BLaER1 (cell line): ENCODE results near the gene BEAN1.

ENCODE experiments used
- H3K27ac ChIP-seq: shearing (Covaris generic); formaldehyde crosslinking; 2 replicates; pipeline ENCODE4 v1.8.1; 2022
- H3K27me3 ChIP-seq: shearing (Covaris generic); formaldehyde crosslinking; 2 replicates; pipeline ENCODE4 v1.8.1; 2022
- H3K36me3 ChIP-seq: shearing (Covaris generic); formaldehyde crosslinking; 2 replicates; pipeline ENCODE4 v1.8.1; 2022
- H3K4me1 ChIP-seq: shearing (Covaris generic); formaldehyde crosslinking; 2 replicates; pipeline ENCODE4 v1.8.1; 2022
- H3K4me2 ChIP-seq: shearing (Covaris generic); formaldehyde crosslinking; 2 replicates; pipeline ENCODE4 v1.8.1; 2022
- H3K4me3 ChIP-seq: shearing (Covaris generic); formaldehyde crosslinking; 2 replicates; pipeline ENCODE4 v1.8.1; 2022
- H3K9ac ChIP-seq: shearing (Covaris generic); formaldehyde crosslinking; 2 replicates; pipeline ENCODE4 v1.8.1; 2022
- H3K9me3 ChIP-seq: shearing (Covaris generic); formaldehyde crosslinking; 2 replicates; pipeline ENCODE4 v1.8.1; 2022
- H4K20me1 ChIP-seq: shearing (Covaris generic); formaldehyde crosslinking; 2 replicates; pipeline ENCODE4 v1.8.1; 2022
- Cebpa-rat ChIP-seq: shearing (Covaris generic); IDR thresholded peaks from 2 replicates; pipeline ENCODE4 v1.8.1; 2022

The BEAN1 gene

GRCh38 chr16:66395806-66396555, 31.1 kb upstream of the BEAN1 start:
- Histone ChIP-seq H3K27ac (no peak overlapping the region), H3K4me1 (peaks cover 46% of the 10 kb centered on the region), H3K27me3 (no peaks in the 10 kb centered on the region), H3K36me3 (no peaks in the 10 kb centered on the region), H3K4me3 (no peak overlapping the region), H3K9ac (no peak overlapping the region), H3K4me2 (peak overlapping the region; percentile 25; the same call in 1 of the 2 replicates), H4K20me1 (no peaks in the 10 kb centered on the region), H3K9me3 (no peaks in the 10 kb centered on the region)
- no peak for TF ChIP-seq Cebpa-rat

- Histone ChIP-seq H3K27ac (no peak overlapping the region), H3K36me3 (no peaks in the 10 kb centered on the region), H3K9me3 (no peaks in the 10 kb centered on the region), H3K9ac (no peak overlapping the region), H3K27me3 (no peaks in the 10 kb centered on the region), H3K4me1 (peaks cover 57% of the 10 kb centered on the region), H4K20me1 (no peaks in the 10 kb centered on the region), H3K4me2 (peak overlapping the region; percentile 64), H3K4me3 (no peak overlapping the region)
- no peak for TF ChIP-seq Cebpa-rat
Measured at GRCh38 chr16:66397736-66398433, 29.2 kb upstream of the BEAN1 start.

- Histone ChIP-seq H3K27me3 (no peaks in the 10 kb centered on the region), H3K27ac (no peak overlapping the region; the same call in 1 of the 2 replicates), H3K4me2 (peak overlapping the region; percentile 64), H4K20me1 (no peaks in the 10 kb centered on the region), H3K4me3 (no peak overlapping the region), H3K9me3 (no peaks in the 10 kb centered on the region), H3K9ac (no peak overlapping the region), H3K36me3 (no peaks in the 10 kb centered on the region), H3K4me1 (peaks cover 57% of the 10 kb centered on the region)
- no peak for TF ChIP-seq Cebpa-rat
Measured at GRCh38 chr16:66399031-66399430, 28.1 kb upstream of the BEAN1 start.

GRCh38 chr16:66399930-66400329, 27.2 kb upstream of the BEAN1 start:
- no peaks in the 10 kb centered on the region for H3K27me3 ChIP-seq
- peak overlapping the region; percentile 64 for H3K4me2 ChIP-seq
- no peaks in the 10 kb centered on the region for H3K36me3 ChIP-seq
- no peak overlapping the region for H3K4me3 ChIP-seq
- H3K9me3 ChIP-seq: peaks cover 3% of the 10 kb centered on the region; the same call in 1 of the 2 replicates
- TF ChIP-seq Cebpa-rat: no peak
- H3K9ac ChIP-seq: no peak overlapping the region
- peaks cover 57% of the 10 kb centered on the region for H3K4me1 ChIP-seq
- H4K20me1 ChIP-seq: no peaks in the 10 kb centered on the region
- H3K27ac ChIP-seq: no peak overlapping the region

- H4K20me1 ChIP-seq: no peaks in the 10 kb centered on the region
- no peak for TF ChIP-seq Cebpa-rat
Measured at GRCh38 chr16:66400503-66401380, 26.4 kb upstream of the BEAN1 start.

GRCh38 chr16:66401610-66402009, 25.5 kb upstream of the BEAN1 start:
- H3K27ac ChIP-seq: no peak overlapping the region
- no peaks in the 10 kb centered on the region for H3K27me3 ChIP-seq
- no peak overlapping the region for H3K4me3 ChIP-seq
- no peaks in the 10 kb centered on the region for H3K36me3 ChIP-seq
- H3K9me3 ChIP-seq: peaks cover 6% of the 10 kb centered on the region; the same call in 1 of the 2 replicates
- H3K4me2 ChIP-seq: peak overlapping the region; percentile 64
- no peak for TF ChIP-seq Cebpa-rat
- H3K9ac ChIP-seq: no peak overlapping the region
- no peaks in the 10 kb centered on the region for H4K20me1 ChIP-seq
- peaks cover 50% of the 10 kb centered on the region for H3K4me1 ChIP-seq

More at GRCh38 chr16:66400503-66401380, 26.4 kb upstream of the BEAN1 start:
- Histone ChIP-seq H3K9me3 (peaks cover 6% of the 10 kb centered on the region; the same call in 1 of the 2 replicates), H3K4me3 (no peak overlapping the region), H3K4me1 (peaks cover 57% of the 10 kb centered on the region), H3K27me3 (no peaks in the 10 kb centered on the region), H3K4me2 (peak overlapping the region; percentile 64), H3K27ac (no peak overlapping the region), H3K36me3 (no peaks in the 10 kb centered on the region), H3K9ac (no peak overlapping the region)

- no peak overlapping the region for H3K27ac ChIP-seq
- H3K4me2 ChIP-seq: no peak overlapping the region
- no peak for TF ChIP-seq Cebpa-rat
Measured at GRCh38 chr16:66402166-66402565, 24.9 kb upstream of the BEAN1 start.

GRCh38 chr16:66402591-66403230, 24.4 kb upstream of the BEAN1 start:
- Histone ChIP-seq H3K9me3 (peaks cover 6% of the 10 kb centered on the region; the same call in 1 of the 2 replicates), H3K27me3 (no peaks in the 10 kb centered on the region), H3K4me3 (no peak overlapping the region), H3K9ac (no peak overlapping the region), H3K4me2 (no peak overlapping the region), H3K4me1 (peaks cover 55% of the 10 kb centered on the region), H3K36me3 (no peaks in the 10 kb centered on the region), H4K20me1 (no peaks in the 10 kb centered on the region), H3K27ac (no peak overlapping the region)
- no peak for TF ChIP-seq Cebpa-rat

More at GRCh38 chr16:66402166-66402565, 24.9 kb upstream of the BEAN1 start:
- no peaks in the 10 kb centered on the region for H3K36me3 ChIP-seq
- peaks cover 50% of the 10 kb centered on the region for H3K4me1 ChIP-seq
- no peaks in the 10 kb centered on the region for H3K27me3 ChIP-seq
- H4K20me1 ChIP-seq: no peaks in the 10 kb centered on the region
- H3K9ac ChIP-seq: no peak overlapping the region
- H3K9me3 ChIP-seq: peaks cover 6% of the 10 kb centered on the region; the same call in 1 of the 2 replicates
- H3K4me3 ChIP-seq: no peak overlapping the region

GRCh38 chr16:66403531-66404145, 23.5 kb upstream of the BEAN1 start:
- no peaks in the 10 kb centered on the region for H3K27me3 ChIP-seq
- peaks cover 6% of the 10 kb centered on the region; the same call in 1 of the 2 replicates for H3K9me3 ChIP-seq
- TF ChIP-seq Cebpa-rat: no peak
- no peak overlapping the region for H3K27ac ChIP-seq
- H3K4me1 ChIP-seq: peaks cover 55% of the 10 kb centered on the region
- H3K4me3 ChIP-seq: no peak overlapping the region
- H3K4me2 ChIP-seq: no peak overlapping the region
- no peaks in the 10 kb centered on the region for H4K20me1 ChIP-seq
- H3K9ac ChIP-seq: no peak overlapping the region
- H3K36me3 ChIP-seq: no peaks in the 10 kb centered on the region
